GM21423 (cell line): ENCODE results near the gene PCDH10.

Source experiments
- ATAC-seq: cut with Tn5 transposase; IDR thresholded peaks from one replicate; pipeline ENCODE4 v1.9.1; 2021; ENCODE audit warnings: mild to moderate bottlenecking, moderate library complexity; ENCODE audit not compliant: unreplicated experiment

The PCDH10 gene

DNA sequence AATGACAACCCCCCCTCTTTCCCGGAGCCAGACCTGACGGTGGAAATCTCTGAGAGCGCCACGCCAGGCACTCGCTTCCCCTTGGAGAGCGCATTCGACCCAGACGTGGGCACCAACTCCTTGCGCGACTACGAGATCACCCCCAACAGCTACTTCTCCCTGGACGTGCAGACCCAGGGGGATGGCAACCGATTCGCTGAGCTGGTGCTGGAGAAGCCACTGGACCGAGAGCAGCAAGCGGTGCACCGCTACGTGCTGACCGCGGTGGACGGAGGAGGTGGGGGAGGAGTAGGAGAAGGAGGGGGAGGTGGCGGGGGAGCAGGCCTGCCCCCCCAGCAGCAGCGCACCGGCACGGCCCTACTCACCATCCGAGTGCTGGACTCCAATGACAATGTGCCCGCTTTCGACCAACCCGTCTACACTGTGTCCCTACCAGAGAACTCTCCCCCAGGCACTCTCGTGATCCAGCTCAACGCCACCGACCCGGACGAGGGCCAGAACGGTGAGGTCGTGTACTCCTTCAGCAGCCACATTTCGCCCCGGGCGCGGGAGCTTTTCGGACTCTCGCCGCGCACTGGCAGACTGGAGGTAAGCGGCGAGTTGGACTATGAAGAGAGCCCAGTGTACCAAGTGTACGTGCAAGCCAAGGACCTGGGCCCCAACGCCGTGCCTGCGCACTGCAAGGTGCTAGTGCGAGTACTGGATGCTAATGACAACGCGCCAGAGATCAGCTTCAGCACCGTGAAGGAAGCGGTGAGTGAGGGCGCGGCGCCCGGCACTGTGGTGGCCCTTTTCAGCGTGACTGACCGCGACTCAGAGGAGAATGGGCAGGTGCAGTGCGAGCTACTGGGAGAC is 1.6 kb downstream of the PCDH10 start:
- ATAC-seq, result no peak

DNA sequence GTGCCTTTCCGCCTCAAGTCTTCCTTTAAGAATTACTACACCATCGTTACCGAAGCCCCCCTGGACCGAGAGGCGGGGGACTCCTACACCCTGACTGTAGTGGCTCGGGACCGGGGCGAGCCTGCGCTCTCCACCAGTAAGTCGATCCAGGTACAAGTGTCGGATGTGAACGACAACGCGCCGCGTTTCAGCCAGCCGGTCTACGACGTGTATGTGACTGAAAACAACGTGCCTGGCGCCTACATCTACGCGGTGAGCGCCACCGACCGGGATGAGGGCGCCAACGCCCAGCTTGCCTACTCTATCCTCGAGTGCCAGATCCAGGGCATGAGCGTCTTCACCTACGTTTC is 2.2 kb downstream of the PCDH10 start:
- no peak for ATAC-seq

DNA sequence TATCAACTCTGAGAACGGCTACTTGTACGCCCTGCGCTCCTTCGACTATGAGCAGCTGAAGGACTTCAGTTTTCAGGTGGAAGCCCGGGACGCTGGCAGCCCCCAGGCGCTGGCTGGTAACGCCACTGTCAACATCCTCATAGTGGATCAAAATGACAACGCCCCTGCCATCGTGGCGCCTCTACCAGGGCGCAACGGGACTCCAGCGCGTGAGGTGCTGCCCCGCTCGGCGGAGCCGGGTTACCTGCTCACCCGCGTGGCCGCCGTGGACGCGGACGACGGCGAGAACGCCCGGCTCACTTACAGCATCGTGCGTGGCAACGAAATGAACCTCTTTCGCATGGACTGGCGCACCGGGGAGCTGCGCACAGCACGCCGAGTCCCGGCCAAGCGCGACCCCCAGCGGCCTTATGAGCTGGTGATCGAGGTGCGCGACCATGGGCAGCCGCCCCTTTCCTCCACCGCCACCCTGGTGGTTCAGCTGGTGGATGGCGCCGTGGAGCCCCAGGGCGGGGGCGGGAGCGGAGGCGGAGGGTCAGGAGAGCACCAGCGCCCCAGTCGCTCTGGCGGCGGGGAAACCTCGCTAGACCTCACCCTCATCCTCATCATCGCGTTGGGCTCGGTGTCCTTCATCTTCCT is 2.7 kb downstream of the PCDH10 start:
- no peak for ATAC-seq

DNA sequence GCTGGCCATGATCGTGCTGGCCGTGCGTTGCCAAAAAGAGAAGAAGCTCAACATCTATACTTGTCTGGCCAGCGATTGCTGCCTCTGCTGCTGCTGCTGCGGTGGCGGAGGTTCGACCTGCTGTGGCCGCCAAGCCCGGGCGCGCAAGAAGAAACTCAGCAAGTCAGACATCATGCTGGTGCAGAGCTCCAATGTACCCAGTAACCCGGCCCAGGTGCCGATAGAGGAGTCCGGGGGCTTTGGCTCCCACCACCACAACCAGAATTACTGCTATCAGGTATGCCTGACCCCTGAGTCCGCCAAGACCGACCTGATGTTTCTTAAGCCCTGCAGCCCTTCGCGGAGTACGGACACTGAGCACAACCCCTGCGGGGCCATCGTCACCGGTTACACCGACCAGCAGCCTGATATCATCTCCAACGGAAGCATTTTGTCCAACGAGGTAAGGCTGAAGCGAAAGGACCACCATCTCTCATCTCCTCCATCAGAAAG is 3.3 kb downstream of the PCDH10 start:
- no peak for ATAC-seq

DNA sequence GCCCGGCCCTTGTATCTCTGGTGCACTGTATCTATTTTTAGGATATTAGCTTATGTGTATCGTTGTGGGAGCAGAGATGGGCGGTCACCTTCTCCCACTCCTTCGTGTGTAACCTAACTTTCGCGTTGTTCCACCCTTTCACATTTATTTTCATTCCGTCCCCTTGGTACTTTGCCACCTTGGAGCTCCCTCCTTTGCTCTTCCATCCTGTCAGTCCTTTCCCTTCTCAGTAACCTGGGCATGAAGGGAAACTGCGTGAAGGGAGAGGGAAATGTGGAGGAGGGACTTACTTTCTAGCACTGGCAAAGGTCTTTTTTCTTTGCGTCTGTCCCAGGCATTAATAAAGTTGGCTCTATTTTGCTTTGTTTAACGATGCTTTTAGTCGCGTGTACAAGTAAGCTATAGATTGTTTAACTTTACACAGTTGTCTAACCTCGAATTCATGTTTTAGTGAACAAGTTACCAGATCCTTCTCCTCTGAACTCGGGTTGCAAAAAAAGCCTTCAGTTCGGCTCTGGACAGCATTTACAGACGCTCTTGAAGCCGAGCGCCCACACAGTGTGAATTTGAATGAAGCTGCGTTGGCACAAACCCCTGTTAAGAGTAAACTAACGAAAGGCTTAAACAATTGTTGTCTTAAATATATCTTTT is 3.9 kb downstream of the PCDH10 start:
- ATAC-seq, result no peak

DNA sequence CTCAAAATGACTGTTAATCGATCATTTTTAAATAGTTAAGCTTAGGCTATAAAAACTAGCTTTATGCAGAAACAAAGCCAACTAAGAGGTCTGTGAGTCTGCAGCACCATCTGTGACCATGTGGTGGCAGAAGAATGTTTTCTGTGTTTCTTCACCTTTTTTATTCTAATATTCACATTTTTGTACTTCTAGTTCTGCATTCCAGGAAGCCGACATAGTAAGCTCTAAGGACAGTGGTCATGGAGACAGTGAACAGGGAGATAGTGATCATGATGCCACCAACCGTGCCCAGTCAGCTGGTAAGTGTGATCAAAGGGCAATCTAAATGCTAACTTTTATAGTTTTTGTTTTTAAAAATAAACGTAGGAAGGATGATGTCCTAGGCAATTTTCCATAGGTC is 5.6 kb downstream of the PCDH10 start:
- no peak for ATAC-seq

GRCh38 chr4:133156096-133156495 is 7.0 kb downstream of the PCDH10 start:
- no peak for ATAC-seq

GRCh38 chr4:133156556-133156955 is 7.5 kb downstream of the PCDH10 start:
- no peak for ATAC-seq

- ATAC-seq, result no peak
Observed at GRCh38 chr4:133157460-133158160, 8.5 kb downstream of the PCDH10 start.

GRCh38 chr4:133160853-133161252 is 11.8 kb downstream of the PCDH10 start:
- ATAC-seq, result no peak

DNA sequence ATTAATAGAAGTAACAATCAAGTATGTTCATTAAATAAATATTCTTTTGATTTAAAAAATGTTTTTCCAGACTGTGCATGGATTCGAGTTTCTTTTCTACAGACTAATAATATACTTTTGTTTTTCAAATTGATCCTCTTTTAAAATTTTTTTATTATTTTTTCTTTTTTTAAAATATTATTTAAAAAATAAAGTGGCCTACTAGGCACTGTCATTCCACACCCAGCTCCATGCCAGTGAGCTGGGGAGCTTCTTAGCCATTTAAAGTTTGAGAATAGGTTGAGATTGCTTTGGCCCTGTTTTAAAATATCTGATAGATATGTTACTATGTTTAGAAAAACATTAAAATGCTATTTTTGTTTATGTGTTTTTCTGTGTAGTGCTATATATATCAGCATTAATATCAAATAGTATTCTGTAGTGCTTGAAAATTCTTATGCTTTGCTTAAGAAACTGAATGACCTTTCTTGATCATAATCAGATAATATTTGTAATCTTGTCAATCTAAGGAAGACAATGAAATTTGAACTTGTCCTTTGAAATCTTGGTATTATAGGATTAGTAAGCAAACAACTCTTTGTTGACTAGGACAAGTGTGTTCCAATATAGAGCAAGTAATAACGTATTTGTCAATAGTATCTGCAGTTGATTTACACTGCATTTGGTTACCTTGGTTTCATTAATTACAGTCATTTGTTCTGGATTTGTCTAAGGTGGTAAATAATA is 12.6 kb downstream of the PCDH10 start:
- no peak for ATAC-seq

GRCh38 chr4:133162941-133163340 is 13.8 kb downstream of the PCDH10 start:
- ATAC-seq, result no peak

DNA sequence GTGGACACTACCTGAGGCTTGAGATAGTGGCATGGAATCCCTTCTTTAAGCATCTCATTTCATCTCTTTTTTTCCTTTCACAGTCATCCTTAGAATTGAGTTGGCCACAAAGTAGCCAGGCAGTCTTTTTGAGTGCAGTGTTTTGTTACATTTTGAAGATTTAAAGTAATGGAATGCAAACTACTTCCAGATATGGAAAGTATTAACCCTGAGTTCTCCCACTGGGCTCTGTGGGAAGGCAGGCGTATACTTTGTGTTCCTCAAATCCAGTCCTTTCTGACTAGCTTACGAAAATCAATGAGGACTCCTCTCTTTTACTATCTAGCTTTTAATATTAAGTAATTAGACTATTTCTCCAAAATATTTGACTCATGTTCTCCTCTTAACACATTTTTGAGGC is 29.9 kb downstream of the PCDH10 start:
- no peak for ATAC-seq

- ATAC-seq, result no peak
Observed at GRCh38 chr4:133186210-133186609, 37.1 kb downstream of the PCDH10 start.

DNA sequence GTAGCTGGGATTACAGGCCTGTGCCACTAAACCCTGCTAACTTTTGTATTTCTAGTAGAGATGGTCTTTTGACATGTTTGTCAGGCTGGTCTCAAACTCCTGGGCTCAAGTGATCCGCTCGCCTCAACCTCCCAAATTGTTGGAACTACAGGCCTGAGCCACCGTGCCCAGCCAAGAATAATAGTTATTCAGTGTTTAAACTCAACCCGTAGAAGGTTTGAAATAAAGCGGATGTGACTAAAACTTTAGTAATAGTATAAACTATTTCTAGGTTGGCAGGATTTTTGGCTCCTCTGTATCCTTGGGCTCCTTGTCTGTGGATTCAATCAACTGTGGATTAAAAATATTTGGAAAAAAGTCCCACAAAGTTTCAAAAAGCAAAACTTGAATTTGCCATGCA is 37.8 kb downstream of the PCDH10 start:
- no peak for ATAC-seq

DNA sequence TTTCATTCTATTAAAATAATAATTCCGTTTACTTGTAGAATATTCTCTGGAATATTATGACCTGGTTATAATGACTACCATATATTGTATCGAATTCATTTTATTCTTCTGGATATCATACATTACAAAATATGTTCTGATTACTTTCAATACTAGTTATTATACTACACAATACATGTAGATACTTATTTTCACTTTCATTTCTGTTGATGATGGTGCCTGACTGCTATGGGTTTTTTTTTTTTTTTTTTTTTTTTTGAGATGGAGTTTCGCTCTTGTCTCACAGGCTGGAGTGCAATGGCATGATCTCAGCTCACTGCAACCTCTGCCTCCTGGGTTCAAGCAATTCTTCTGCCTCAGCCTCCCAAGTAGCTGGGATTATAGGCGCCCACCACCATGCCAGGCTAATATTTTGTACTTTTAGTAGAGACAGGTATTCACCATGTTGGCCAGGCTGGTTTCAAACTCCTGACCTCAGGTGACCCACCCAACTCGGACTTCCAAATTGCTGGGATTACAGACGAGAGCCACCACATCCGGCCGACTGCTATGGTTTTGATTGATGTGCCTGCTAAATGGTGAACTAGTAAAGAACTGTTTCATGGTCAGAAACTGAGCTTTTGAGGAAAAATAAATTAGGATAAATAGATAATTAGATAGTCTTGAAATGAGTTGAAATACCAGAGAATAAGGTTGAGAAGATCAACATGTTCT is 39.5 kb downstream of the PCDH10 start:
- ATAC-seq, result no peak

DNA sequence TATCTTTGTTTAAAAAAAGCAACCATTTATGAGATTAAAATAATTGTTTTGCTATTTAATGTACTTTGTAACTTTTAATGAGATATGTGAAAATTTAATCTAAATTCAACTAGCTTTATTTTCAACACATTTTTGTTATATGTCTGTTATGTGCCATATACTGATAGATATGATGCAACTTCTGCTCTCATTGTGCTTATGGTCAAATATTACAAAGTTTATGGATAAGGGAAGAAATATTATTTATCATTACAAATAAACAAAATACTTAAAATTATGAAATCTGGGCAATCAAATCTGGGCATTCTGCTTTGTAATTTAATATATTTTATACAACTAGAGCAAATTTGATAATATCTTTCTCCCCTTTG is 40.0 kb downstream of the PCDH10 start:
- ATAC-seq, result no peak

- no peak for ATAC-seq
Observed at GRCh38 chr4:133190098-133190497, 41.0 kb downstream of the PCDH10 start.

GRCh38 chr4:133208694-133209285 is 59.7 kb downstream of the PCDH10 start:
- ATAC-seq, result no peak

DNA sequence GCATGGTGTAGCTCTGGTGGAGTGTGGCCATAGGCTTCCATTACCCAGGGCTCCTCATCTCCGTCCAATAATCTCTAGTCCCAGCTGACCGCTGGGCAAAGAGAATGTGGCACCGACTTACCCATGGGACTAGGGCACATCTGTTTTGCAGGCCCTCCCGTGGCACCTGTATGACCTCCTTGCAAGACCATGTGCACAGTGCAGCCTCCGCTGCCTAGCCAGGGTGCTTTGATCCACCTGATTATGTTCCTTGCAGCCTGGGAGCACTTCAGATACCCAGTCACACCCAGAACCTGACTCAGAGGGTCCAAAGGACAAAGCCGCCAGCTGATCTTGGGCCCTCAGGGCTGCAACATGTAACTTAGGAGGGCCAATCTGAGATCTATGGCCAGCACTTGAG is 84.8 kb downstream of the PCDH10 start:
- no peak for ATAC-seq
